Measurements from ENCODE around the gene SIX2. TPM values are rescaled to one million over a fixed set of nuclear protein-coding genes. Genes with fewer than 3 reads are reported as not detected.

SIX2 gene
- total and polyA plus RNA-seq, 2 of the 8 experiments (the other 6 are each of a cell fraction or from before 2014, with no cell fraction given): 0.47 to 1.0 TPM

DNA sequence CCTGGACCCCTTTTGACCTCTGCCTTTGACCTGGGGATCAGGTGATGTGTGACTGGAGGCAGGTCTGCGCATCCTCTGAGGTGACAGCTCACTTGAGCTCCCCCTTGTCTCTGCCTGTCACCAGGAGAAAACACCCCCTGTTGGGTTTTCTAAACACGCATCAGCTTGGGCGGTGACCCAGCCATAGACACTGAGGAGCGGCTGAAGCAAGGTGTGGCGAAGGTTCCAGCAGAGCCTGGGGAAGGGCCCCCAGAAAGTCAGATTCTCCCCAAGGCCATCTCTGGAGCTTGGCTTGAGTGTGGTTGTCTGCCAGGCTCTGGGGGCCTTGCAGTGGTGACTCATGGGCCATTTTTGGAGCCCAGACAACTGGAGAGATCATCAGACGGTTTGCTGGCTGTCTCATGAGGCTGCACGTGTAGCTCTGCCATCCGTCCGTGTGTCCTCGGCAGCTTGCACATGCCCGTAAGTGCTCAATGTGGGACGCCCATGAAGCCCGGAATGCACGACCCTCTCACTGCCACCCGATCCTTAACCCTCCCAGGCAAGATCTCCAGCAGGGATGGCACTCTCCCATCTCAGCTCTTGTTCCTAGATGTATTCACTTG lies 38.3 kb downstream of the SIX2 start (continued):
- TF ChIP-seq TAF7 (optimal IDR thresholded peaks at IDR 0.05; ENCODE audit: borderline replicate concordance, low read depth, low read length): no peak
